Astrocyte of the cerebellum (primary cell): ENCODE results near the gene SLC9A9.
"Not testable (repeated sequence)": the region's sequence is repeated elsewhere in the genome, so short reads cannot be mapped to it uniquely, and the experiment has no call there.

Source experiments
- DNase-seq: peaks from one replicate; pipeline ENCODE4 v3.0.0-alpha.2; 2011; ENCODE audit warnings: low read depth
- H3K4me3 ChIP-seq: 2 replicates; pipeline ENCODE4 v1.5.1; 2011; ENCODE audit warnings: mild to moderate bottlenecking, low read depth, low read length, moderate library complexity
- in situ Hi-C: cut with HindIII; loops from 2 replicates; pipeline ENCODE4 v1.10.0; 2017; ENCODE audit warnings: low sequenced_read_pairs
- TF ChIP-seq, protein P1 (sequence below): IDR thresholded peaks from 2 replicates; pipeline ENCODE4 v1.5.1; 2012; ENCODE audit warnings: low read length, low read depth, moderate library complexity, mild to moderate bottlenecking; ENCODE audit errors: missing control alignments

SLC9A9 gene

DNA sequence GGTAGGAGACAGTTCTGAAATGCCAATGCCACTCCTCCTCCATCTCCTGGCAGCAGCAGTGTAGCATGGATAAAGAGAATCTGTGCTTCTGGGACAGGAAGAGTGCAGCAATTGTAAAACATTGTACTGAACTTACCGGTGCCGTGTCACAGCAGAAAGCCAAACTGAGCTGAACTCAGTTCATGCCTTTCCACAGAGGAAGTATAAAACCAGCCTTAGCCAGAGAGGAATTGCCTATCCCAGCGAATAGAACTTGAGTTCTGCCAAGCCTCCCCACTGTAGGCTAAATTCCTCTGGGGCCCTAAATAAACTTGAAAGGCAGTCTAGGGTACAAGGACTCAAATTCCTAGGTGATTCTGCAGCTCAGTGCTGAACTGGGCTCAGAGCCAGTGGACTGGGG is 148.8 kb downstream of the SLC9A9 start:
- TF ChIP-seq, protein P1, sequence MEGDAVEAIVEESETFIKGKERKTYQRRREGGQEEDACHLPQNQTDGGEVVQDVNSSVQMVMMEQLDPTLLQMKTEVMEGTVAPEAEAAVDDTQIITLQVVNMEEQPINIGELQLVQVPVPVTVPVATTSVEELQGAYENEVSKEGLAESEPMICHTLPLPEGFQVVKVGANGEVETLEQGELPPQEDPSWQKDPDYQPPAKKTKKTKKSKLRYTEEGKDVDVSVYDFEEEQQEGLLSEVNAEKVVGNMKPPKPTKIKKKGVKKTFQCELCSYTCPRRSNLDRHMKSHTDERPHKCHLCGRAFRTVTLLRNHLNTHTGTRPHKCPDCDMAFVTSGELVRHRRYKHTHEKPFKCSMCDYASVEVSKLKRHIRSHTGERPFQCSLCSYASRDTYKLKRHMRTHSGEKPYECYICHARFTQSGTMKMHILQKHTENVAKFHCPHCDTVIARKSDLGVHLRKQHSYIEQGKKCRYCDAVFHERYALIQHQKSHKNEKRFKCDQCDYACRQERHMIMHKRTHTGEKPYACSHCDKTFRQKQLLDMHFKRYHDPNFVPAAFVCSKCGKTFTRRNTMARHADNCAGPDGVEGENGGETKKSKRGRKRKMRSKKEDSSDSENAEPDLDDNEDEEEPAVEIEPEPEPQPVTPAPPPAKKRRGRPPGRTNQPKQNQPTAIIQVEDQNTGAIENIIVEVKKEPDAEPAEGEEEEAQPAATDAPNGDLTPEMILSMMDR, result no peak
- H3K4me3 ChIP-seq, result no peak overlapping the region
- in situ Hi-C loops, result no loop called here
- no peak for DNase-seq

GRCh38 chr3:143698682-143699303 is 149.5 kb downstream of the SLC9A9 start:
- no peak overlapping the region for H3K4me3 ChIP-seq
- TF ChIP-seq, protein P1, result no peak
- DNase-seq, result no peak
- in situ Hi-C loops, result no loop called here

DNA sequence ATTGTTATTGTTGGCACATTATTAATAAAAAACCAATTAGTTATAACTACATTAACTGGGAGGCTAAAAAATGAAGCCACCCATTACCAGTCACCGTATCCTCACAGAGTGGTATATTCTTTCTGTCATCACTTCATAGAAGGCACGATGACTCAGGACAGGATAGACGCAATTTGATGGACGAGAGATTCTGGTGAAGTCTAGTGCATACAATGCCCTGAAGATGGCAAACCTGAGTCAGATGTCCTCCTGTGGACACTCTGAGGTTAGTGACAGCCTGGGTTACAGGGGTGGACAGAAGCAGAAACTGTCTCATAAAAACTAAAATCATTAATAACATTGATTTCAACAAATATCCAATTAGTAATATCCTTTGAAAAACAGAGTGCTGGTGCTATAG is 150.3 kb downstream of the SLC9A9 start:
- H3K4me3 ChIP-seq, result no peak overlapping the region
- in situ Hi-C loops, result no loop called here
- DNase-seq, result no peak
- TF ChIP-seq, protein P1, result no peak

DNA sequence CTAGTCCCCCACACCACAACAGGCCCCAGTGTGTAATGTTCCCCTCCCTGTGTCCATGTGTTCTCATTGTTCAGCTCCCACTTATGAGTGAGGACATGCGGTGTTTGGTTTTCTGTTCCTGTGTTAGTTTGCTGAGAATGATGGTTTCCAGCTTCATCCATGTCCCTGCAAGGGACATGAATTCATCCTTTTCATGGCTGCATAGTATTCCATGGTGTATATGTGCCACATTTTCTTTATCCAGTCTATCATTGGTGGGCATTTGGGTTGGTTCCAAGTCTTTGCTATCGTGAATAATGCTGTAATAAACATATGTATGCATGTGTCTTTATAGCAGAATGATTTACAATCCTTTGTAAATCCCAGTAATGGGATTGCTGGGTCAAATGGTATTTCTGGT is 152.9 kb downstream of the SLC9A9 start:
- in situ Hi-C loops, H3K4me3 ChIP-seq, DNase-seq: not testable (repeated sequence)

- TF ChIP-seq, protein P1, result no peak
- in situ Hi-C loops, result no loop called here
- DNase-seq, result no peak
Observed at GRCh38 chr3:143693506-143693905, 154.8 kb downstream of the SLC9A9 start.

DNA sequence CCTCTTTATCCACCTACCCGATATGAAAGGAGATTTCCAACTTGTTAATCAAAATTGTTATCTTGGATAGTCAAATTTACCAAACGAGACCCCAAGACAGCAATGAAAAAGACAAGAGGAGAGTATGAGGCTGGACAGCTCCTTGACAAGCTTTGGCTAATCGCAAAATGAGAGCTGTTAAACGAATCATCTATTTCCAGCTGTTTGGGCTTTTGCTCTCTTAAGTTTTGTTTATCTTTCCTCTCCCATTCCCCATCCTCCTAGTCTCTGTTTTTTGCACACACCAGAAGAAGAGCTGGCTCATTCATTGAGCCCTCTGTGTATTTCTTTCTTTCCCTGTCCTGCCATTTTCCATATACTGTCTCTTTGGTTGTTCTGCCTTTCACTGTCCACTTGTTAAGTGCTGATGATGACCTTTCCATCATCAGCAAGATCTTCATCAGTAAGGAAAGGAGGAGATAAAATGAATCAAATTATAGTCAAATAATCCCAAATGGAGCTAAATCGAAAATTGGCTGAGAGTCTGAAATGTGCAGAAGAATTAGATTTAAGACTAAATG is 161.6 kb downstream of the SLC9A9 start:
- no peak for DNase-seq
- in situ Hi-C loops, result no loop called here
- no peak overlapping the region for H3K4me3 ChIP-seq
- TF ChIP-seq, protein P1, result no peak

More at GRCh38 chr3:143693506-143693905, 154.8 kb downstream of the SLC9A9 start:
- no peak overlapping the region for H3K4me3 ChIP-seq

DNA sequence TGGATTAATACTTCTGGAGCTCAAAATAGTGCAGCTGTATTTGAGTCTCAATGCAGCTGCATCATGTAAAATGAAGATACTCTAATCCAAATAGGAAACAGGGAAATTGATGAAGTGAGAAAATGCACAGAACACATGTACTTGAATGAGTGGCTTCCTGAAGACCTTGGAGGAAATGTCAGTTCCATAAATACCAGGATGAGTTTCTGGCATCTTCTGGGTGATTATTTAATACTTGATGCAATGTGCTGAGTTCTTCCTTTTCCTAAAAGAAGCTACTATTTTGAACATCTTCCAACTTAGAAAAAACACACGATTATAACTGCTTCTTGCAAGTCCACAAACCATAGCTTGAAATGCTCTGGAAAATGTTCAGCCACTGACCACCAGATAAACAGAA is 162.8 kb downstream of the SLC9A9 start:
- TF ChIP-seq, protein P1, result no peak
- DNase-seq, result no peak
- no peak overlapping the region for H3K4me3 ChIP-seq
- in situ Hi-C loops, result no loop called here
